Measurements from ENCODE around the gene SYNGR3.
"Not testable (repeated sequence)": the region's sequence is repeated elsewhere in the genome, so short reads cannot be mapped to it uniquely, and the experiment has no call there.

The SYNGR3 gene

DNA sequence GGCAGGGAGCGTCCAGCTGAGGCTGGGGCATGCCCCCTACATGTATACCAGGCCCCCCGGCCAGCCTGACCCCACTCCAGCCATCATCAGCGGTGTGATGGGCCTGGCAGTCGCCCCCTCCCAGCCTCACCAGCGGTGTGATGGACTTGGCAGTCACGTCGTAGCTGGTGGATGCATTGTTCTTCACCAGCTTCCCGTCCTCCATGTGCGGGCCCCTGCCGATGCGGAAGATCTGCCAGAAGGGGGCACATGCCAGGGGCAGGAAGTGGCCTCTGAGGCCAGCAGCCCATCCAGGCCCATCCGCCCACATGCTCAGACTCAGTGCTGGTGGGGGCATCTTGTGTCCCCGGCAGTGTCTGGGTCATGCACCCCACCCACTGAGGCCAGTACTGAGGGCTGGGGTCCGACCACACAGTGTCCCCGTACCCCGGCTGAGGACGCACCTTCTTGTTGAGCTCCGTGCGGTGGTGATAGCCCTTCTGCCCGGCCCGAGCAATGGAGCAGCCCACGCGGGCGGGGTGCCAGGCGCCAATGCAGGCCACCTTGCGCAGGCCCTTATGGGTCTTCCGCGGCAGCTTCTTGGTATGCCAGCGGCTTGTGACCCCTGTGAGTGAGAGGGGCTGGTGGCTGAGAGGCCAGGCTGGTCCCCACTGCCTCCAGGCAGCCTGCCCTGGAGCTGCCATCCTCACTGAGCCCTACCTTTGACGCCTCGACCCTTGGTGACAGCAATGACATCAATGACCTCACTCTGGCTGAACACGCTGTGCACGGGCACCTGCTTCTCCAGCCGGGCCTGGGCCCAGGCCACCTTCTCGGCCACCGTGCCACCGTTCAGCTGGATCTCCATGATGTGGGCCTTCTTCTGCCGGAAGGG, 43.0 kb upstream of the SYNGR3 start:
- no peak for DNase-seq (ENCODE audit: low read depth, low spot score)
- WGBS (ENCODE audit: insufficient coverage, insufficient read length) = no CpG with 5 or more reads among the region's 38 CpGs
- no peaks in the 10 kb centered on the region for H3K27me3 ChIP-seq (ENCODE audit: control insufficient read depth, insufficient read depth, low read length)

GRCh38 chr16:1947369-1947670, 42.5 kb upstream of the SYNGR3 start:
- WGBS (ENCODE audit: insufficient coverage, insufficient read length) = no CpG with 5 or more reads among the region's 9 CpGs
- H3K36me3 ChIP-seq (ENCODE audit: control insufficient read depth, insufficient read depth, low read length) = no peaks in the 10 kb centered on the region
- H3K27ac ChIP-seq (ENCODE audit: low read length) = no peak overlapping the region
- H3K27me3 ChIP-seq (ENCODE audit: control insufficient read depth, insufficient read depth, low read length) = no peaks in the 10 kb centered on the region
- H3K4me1 ChIP-seq (ENCODE audit: control insufficient read depth, insufficient read depth, low read length) = 0 out of 2 replicates have a peak, but pooled peaks cover under 1% of the 10 kb centered on the region
- no peak overlapping the region for H3K4me3 ChIP-seq (ENCODE audit: low read length)
- no peaks in the 10 kb centered on the region for H3K9me3 ChIP-seq (ENCODE audit: control insufficient read depth, insufficient read depth, low read length)
- no peak for DNase-seq (ENCODE audit: low read depth, low spot score)

More for the DNA sequence above, 43.0 kb upstream of the SYNGR3 start:
- H3K36me3 ChIP-seq (ENCODE audit: control insufficient read depth, insufficient read depth, low read length) = no peaks in the 10 kb centered on the region
- 0 out of 2 replicates have a peak, but pooled peaks cover 3% of the 10 kb centered on the region for H3K4me1 ChIP-seq (ENCODE audit: control insufficient read depth, insufficient read depth, low read length)
- H3K9me3 ChIP-seq (ENCODE audit: control insufficient read depth, insufficient read depth, low read length) = no peaks in the 10 kb centered on the region
- no peak overlapping the region for H3K27ac ChIP-seq (ENCODE audit: low read length)
- no peak overlapping the region for H3K4me3 ChIP-seq (ENCODE audit: low read length)

- Histone ChIP-seq H3K27ac (ENCODE audit: low read length) (no peak overlapping the region), H3K36me3 (ENCODE audit: control insufficient read depth, insufficient read depth, low read length) (no peaks in the 10 kb centered on the region), H3K4me1 (ENCODE audit: control insufficient read depth, insufficient read depth, low read length) (peaks cover 1% of the 10 kb centered on the region; the same call in 1 of the 2 replicates), H3K4me3 (ENCODE audit: low read length) (no peak overlapping the region), H3K27me3 (ENCODE audit: control insufficient read depth, insufficient read depth, low read length) (no peaks in the 10 kb centered on the region), H3K9me3 (ENCODE audit: control insufficient read depth, insufficient read depth, low read length) (no peaks in the 10 kb centered on the region)
- DNase-seq (ENCODE audit: low read depth, low spot score) = no peak
- WGBS (ENCODE audit: insufficient coverage, insufficient read length) = no CpG with 5 or more reads among the region's 11 CpGs
Measured at GRCh38 chr16:1949507-1949906, 40.3 kb upstream of the SYNGR3 start.

- no CpG with 5 or more reads among the region's 7 CpGs for WGBS (ENCODE audit: insufficient coverage, insufficient read length)
- no peaks in the 10 kb centered on the region for H3K27me3 ChIP-seq (ENCODE audit: control insufficient read depth, insufficient read depth, low read length)
- H3K9me3 ChIP-seq (ENCODE audit: control insufficient read depth, insufficient read depth, low read length) = no peaks in the 10 kb centered on the region
- DNase-seq (ENCODE audit: low read depth, low spot score) = no peak
- no peak overlapping the region for H3K27ac ChIP-seq (ENCODE audit: low read length)
- H3K4me3 ChIP-seq (ENCODE audit: low read length) = no peak overlapping the region
- H3K36me3 ChIP-seq (ENCODE audit: control insufficient read depth, insufficient read depth, low read length) = no peaks in the 10 kb centered on the region
- H3K4me1 ChIP-seq (ENCODE audit: control insufficient read depth, insufficient read depth, low read length) = peaks cover 2% of the 10 kb centered on the region; the same call in 1 of the 2 replicates
Measured at GRCh38 chr16:1950047-1950446, 39.7 kb upstream of the SYNGR3 start.

DNA sequence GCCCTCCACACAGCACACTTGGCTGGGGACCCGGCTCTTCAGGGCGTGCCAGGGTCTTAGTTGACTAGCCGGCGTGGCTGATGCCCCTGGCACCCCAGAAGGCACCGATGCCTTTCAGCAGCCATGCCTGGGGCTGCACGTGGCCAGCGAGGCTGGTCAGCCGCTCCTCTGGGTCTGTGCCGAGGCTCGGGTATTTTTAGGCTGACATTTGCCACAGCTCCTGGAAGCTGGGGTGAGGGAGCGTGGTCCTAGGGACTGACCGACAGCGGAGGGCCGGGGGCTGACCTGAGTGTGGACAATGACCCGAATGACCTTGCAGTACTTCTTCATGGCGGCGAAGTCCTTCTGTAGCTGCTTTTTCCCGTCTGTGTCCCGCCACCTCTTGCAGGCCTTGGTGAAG, 39.2 kb upstream of the SYNGR3 start:
- Histone ChIP-seq H3K27ac (ENCODE audit: low read length) (no peak overlapping the region), H3K9me3 (ENCODE audit: control insufficient read depth, insufficient read depth, low read length) (no peaks in the 10 kb centered on the region), H3K36me3 (ENCODE audit: control insufficient read depth, insufficient read depth, low read length) (no peaks in the 10 kb centered on the region), H3K4me1 (ENCODE audit: control insufficient read depth, insufficient read depth, low read length) (peaks cover 2% of the 10 kb centered on the region; the same call in 1 of the 2 replicates), H3K27me3 (ENCODE audit: control insufficient read depth, insufficient read depth, low read length) (no peaks in the 10 kb centered on the region), H3K4me3 (ENCODE audit: low read length) (no peak overlapping the region)
- no peak for DNase-seq (ENCODE audit: low read depth, low spot score)
- no CpG with 5 or more reads among the region's 19 CpGs for WGBS (ENCODE audit: insufficient coverage, insufficient read length)

- no CpG with 5 or more reads among the region's 22 CpGs for WGBS (ENCODE audit: insufficient coverage, insufficient read length)
- Histone ChIP-seq H3K9me3 (ENCODE audit: control insufficient read depth, insufficient read depth, low read length) (no peaks in the 10 kb centered on the region), H3K27ac (ENCODE audit: low read length) (no peak overlapping the region), H3K27me3 (ENCODE audit: control insufficient read depth, insufficient read depth, low read length) (no peaks in the 10 kb centered on the region), H3K4me3 (ENCODE audit: low read length) (no peak overlapping the region), H3K36me3 (ENCODE audit: control insufficient read depth, insufficient read depth, low read length) (no peaks in the 10 kb centered on the region), H3K4me1 (ENCODE audit: control insufficient read depth, insufficient read depth, low read length) (peaks cover 2% of the 10 kb centered on the region; the same call in 1 of the 2 replicates)
- DNase-seq (ENCODE audit: low read depth, low spot score) = no peak
Measured at GRCh38 chr16:1953734-1954133, 36.0 kb upstream of the SYNGR3 start.

DNA sequence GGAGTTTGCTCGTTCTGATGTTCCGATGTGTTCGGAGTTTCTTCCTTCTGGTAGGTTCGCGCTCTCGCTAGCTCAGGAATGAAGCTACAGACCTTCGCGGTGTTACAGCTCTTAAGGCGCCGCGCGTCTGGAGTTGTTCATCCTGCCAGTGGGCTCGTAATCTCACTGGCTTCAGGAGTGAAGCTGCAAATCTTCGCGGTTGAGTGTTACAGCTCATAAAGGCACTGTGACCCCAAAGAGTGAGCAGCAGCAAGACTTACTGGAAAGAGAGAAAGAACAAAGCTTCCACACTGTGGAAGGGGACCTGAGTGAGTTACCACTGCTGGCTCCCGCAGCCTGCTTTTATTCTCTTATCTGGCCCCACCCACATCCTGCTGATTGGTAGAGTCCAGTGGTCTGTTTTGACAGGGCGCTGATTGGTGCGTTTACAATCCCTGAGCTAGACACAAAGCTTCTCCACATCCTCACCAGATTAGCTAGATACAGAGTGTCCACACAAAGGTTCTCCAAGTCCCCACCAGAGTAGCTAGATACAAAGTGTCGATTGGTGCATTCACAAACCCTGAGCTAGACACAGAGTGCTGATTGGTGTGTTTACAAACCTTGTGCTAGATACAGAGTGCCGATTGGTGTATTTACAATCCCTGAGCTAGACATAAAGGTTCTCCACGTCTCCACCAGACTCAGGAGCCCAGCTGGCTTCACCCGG, 32.2 kb upstream of the SYNGR3 start:
- WGBS (ENCODE audit: insufficient coverage, insufficient read length) = no CpG with 5 or more reads among the region's 22 CpGs
- H3K27ac ChIP-seq (ENCODE audit: low read length); H3K4me1 ChIP-seq (ENCODE audit: control insufficient read depth, insufficient read depth, low read length); H3K9me3 ChIP-seq (ENCODE audit: control insufficient read depth, insufficient read depth, low read length); H3K36me3 ChIP-seq (ENCODE audit: control insufficient read depth, insufficient read depth, low read length); H3K27me3 ChIP-seq (ENCODE audit: control insufficient read depth, insufficient read depth, low read length); DNase-seq (ENCODE audit: low read depth, low spot score); H3K4me3 ChIP-seq (ENCODE audit: low read length): not testable (repeated sequence)

- not testable (repeated sequence) for H3K27ac ChIP-seq (ENCODE audit: low read length); H3K4me3 ChIP-seq (ENCODE audit: low read length); H3K27me3 ChIP-seq (ENCODE audit: control insufficient read depth, insufficient read depth, low read length); H3K4me1 ChIP-seq (ENCODE audit: control insufficient read depth, insufficient read depth, low read length); H3K9me3 ChIP-seq (ENCODE audit: control insufficient read depth, insufficient read depth, low read length); DNase-seq (ENCODE audit: low read depth, low spot score)
- no CpG with 5 or more reads among the region's 30 CpGs for WGBS (ENCODE audit: insufficient coverage, insufficient read length)
- peaks cover 11% of the 10 kb centered on the region; the same call in 1 of the 2 replicates for H3K36me3 ChIP-seq (ENCODE audit: control insufficient read depth, insufficient read depth, low read length)
Measured at GRCh38 chr16:1958143-1958491, 31.7 kb upstream of the SYNGR3 start.

DNA sequence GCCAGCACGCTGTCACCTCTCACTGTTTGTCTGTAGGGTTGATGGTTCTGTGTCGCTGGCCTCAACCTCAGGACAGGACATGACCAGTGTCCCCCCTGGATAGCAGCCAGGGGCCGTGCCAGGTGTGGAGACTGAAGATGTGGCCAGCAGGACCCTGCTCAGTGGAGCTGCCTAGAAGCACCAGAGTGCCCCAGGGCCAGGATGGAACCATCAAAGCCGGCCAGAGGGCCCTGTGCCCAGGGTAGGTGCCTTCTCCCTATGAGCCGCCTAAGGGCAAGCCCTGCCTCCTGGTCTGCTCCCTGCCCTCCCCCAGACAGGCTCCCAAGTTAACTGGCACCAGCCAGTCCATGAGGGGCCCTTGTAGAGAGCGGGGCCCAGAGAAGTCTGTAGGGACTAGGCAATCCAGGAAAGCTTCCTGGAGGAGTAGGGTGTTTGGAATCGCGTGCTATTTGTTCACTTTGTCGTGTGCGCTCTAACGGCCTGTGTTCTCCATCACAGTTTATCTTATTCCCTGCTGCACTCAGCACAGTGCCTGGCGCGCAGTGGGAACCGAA, 31.0 kb upstream of the SYNGR3 start:
- Histone ChIP-seq H3K27ac (ENCODE audit: low read length) (no peak overlapping the region), H3K4me3 (ENCODE audit: low read length) (peak overlapping the region; percentile 77; the same call in 1 of the 2 replicates), H3K9me3 (ENCODE audit: control insufficient read depth, insufficient read depth, low read length) (no peaks in the 10 kb centered on the region), H3K36me3 (ENCODE audit: control insufficient read depth, insufficient read depth, low read length) (peaks cover 14% of the 10 kb centered on the region; the same call in 1 of the 2 replicates), H3K27me3 (ENCODE audit: control insufficient read depth, insufficient read depth, low read length) (no peaks in the 10 kb centered on the region), H3K4me1 (ENCODE audit: control insufficient read depth, insufficient read depth, low read length) (peaks cover 1% of the 10 kb centered on the region; the same call in 1 of the 2 replicates)
- no peak for DNase-seq (ENCODE audit: low read depth, low spot score)
- WGBS (ENCODE audit: insufficient coverage, insufficient read length) = no CpG with 5 or more reads among the region's 14 CpGs

- Histone ChIP-seq H3K4me1 (ENCODE audit: control insufficient read depth, insufficient read depth, low read length) (peaks cover 1% of the 10 kb centered on the region; the same call in 1 of the 2 replicates), H3K4me3 (ENCODE audit: low read length) (peak within 1 kb of the TSS; percentile 77; the same call in 1 of the 2 replicates), H3K9me3 (ENCODE audit: control insufficient read depth, insufficient read depth, low read length) (no peaks in the 10 kb centered on the region), H3K27ac (ENCODE audit: low read length) (no peak within 1 kb of the TSS), H3K36me3 (ENCODE audit: control insufficient read depth, insufficient read depth, low read length) (peaks cover 18% of the 10 kb centered on the region; the same call in 1 of the 2 replicates), H3K27me3 (ENCODE audit: control insufficient read depth, insufficient read depth, low read length) (no peaks in the 10 kb centered on the region)
- DNase-seq (ENCODE audit: low read depth, low spot score) = peak; percentile 79
- no CpG with 5 or more reads among the region's 79 CpGs for WGBS (ENCODE audit: insufficient coverage, insufficient read length)
Measured at GRCh38 chr16:1959269-1960039, 30.3 kb upstream of the SYNGR3 start, which contains the start of gene NDUFB10. NDUFB10 (plus strand) TSS chr16:1959538; CDS start chr16:1959625, 87 bp downstream.
